HG02885 (cell line): Measurements from ENCODE around the gene FXYD6.

ENCODE experiments used
- ATAC-seq: cut with Tn5 transposase; IDR thresholded peaks from one replicate; pipeline ENCODE4 v1.9.1; 2021; ENCODE audit warnings: mild to moderate bottlenecking; ENCODE audit not compliant: unreplicated experiment, poor library complexity

FXYD6 gene

GRCh38 chr11:117852309-117852708 is 24.1 kb downstream of the FXYD6 start:
- ATAC-seq, result no peak

- ATAC-seq, result no peak
Observed at GRCh38 chr11:117851852-117852251, 24.6 kb downstream of the FXYD6 start.

- ATAC-seq, result no peak
Observed at GRCh38 chr11:117851106-117851505, 25.4 kb downstream of the FXYD6 start.

GRCh38 chr11:117849781-117850414 is 26.6 kb downstream of the FXYD6 start:
- no peak for ATAC-seq

- ATAC-seq, result no peak
Observed at GRCh38 chr11:117843666-117844484, 32.6 kb downstream of the FXYD6 start.

- no peak for ATAC-seq
Observed at GRCh38 chr11:117842131-117842941, 34.1 kb downstream of the FXYD6 start.

- no peak for ATAC-seq
Observed at GRCh38 chr11:117841551-117842031, 34.9 kb downstream of the FXYD6 start.

- ATAC-seq, result no peak
Observed at GRCh38 chr11:117840881-117841550, 35.4 kb downstream of the FXYD6 start.

GRCh38 chr11:117839936-117840813 is 36.3 kb downstream of the FXYD6 start:
- ATAC-seq, result no peak

- ATAC-seq, result no peak
Observed at GRCh38 chr11:117839380-117839881, 37.0 kb downstream of the FXYD6 start.

- ATAC-seq, result no peak
Observed at GRCh38 chr11:117838901-117839300, 37.6 kb downstream of the FXYD6 start.

- no peak for ATAC-seq
Observed at GRCh38 chr11:117837791-117838190, 38.7 kb downstream of the FXYD6 start.

GRCh38 chr11:117837070-117837776 is 39.2 kb downstream of the FXYD6 start:
- ATAC-seq, result no peak

GRCh38 chr11:117836077-117836960 is 40.1 kb downstream of the FXYD6 start:
- no peak for ATAC-seq

GRCh38 chr11:117835576-117835975 is 40.9 kb downstream of the FXYD6 start:
- ATAC-seq, result no peak

- no peak for ATAC-seq
Observed at GRCh38 chr11:117834838-117835443, 41.5 kb downstream of the FXYD6 start.
